GM19324 (cell line): ENCODE data around the gene P3H2.
A peak's percentile ranks its signal among the peaks of the same experiment; 100 is the strongest.

ENCODE experiments used
- ATAC-seq: cut with Tn5 transposase; IDR thresholded peaks from one replicate; pipeline ENCODE4 v1.9.1; 2021; ENCODE audit warnings: mild to moderate bottlenecking, moderate library complexity; ENCODE audit not compliant: unreplicated experiment, low FRiP score

The P3H2 gene

GRCh38 chr3:190125436-190126068 lies 4.9 kb upstream of the P3H2 start:
- ATAC-seq, result no peak

DNA sequence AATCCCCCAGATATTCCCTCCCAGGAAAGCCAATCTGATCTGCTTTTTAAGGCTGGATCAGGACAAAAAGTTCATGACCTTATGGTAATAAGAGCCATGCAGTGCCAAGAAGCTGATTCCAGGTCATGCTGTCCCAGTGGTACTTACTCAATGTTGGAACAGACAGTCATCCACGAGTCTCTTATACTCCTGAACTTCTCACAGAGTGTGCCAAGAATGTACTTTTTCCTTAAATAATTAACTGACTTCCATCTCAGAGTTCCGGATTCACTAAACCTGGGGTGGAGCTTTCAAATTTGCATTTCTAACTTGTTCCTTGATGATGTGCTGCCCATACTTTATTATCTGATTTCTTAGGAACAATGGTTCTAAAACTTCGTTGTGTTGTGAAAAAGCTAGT lies 3.4 kb upstream of the P3H2 start:
- no peak for ATAC-seq

GRCh38 chr3:190122198-190122771 lies 1.6 kb upstream of the P3H2 start:
- no peak for ATAC-seq

DNA sequence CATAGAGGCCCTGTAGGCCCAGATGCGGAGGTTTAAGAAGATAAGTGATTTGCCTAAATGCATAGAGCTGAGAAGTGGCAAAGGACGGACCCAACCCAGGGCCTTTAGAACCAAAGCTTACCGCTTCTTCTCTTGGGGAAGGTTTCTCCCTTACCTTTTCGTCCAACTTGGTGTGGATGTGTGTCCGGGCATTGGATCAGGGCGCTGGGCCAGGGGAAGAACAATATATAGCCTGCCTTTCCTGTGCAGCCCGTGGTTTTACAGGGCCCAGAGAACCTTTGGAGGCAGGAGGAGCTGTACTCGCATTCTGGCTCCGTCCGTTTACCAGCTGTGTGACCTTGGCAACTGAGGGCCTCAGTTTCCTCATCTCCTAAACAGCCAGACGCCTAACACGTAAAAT lies 686 bp upstream of the P3H2 start:
- ATAC-seq, result no peak

GRCh38 chr3:190121061-190121377 lies 322 bp upstream of the P3H2 start:
- no peak for ATAC-seq

DNA sequence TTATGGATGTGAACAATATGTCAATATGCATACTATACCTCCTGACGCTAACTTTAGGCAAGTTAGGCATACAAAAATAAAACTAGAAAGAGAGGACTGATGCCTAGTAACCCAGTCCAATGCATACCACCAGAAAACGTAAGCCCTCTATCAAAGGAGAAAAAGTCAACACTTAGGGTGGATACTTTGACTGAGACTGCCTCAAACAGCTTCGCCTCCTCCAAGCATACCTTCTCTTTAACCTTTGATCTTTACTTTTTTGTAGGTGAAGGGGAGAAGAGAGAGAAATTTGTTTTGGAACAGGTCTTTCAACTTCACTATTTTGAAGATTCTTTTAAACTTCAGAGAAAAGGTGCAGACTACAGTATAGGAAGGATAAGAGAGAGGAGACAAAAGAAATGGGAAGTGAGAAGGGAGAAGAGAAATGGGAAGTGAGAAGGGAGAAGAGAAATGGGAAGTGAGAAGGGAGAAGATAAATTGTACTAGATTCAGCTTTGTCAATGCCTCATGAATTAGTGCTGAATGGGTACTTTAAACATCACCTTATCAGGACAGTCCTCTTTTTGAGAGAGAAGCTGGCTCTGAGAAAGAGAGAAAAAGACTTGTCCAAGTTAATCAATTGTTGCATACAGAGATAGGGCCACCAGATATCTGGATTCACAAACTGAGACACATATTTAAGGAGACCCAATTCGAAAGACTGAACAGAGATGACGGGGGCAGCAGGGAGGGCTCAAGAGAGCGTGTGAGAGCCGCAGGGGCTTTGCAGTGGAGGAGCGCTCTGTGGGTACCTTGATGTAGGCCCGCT lies 1.0 kb downstream of the P3H2 start:
- ATAC-seq, result peak; percentile 32

- no peak for ATAC-seq
These were observed 2.3 kb downstream of the P3H2 start for GRCh38 chr3:190118438-190118837.

DNA sequence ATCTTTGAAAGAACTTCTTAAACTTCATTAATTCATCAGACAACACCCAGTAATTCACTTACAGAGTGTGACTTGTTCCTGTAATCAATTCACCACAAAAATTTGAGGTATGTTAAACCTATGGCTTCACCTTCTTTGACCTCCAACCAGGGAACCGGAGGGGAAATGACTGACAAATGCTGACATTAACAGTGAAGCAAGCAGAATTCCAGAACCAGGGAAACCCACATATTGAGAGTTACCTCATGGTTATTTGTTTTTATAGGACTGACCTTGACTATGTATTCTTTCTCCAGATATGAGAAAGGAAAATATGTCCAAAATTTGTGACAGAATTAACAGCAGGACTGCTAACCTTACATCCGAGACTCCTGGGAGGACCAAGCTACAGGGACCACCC lies 2.7 kb downstream of the P3H2 start:
- ATAC-seq, result no peak

DNA sequence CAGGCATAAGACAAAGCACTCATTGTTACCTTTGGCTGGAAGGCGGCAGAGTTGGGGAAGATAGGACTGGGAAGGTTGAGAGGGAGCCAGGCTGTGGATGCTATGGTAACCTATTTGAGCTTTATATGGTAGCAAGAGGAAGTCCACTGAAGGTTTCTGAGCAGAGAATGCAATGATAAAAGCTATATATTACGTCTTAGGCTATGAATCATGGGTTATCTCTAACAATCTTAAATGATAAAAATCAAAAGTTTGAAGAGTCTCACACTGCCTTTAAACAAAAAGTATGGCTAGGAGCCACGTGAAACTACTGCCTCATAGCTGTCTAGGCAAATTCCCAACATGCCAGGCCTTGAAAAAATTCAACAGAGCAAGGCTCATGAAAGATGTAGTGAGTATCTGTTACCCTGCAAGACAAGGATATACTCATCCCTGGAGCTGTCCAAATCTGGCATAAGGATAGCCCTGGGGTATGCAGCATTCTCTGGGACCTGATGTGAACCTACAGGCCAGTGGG lies 4.1 kb downstream of the P3H2 start:
- ATAC-seq, result no peak

GRCh38 chr3:190110826-190111225 lies 9.9 kb downstream of the P3H2 start:
- ATAC-seq, result no peak

DNA sequence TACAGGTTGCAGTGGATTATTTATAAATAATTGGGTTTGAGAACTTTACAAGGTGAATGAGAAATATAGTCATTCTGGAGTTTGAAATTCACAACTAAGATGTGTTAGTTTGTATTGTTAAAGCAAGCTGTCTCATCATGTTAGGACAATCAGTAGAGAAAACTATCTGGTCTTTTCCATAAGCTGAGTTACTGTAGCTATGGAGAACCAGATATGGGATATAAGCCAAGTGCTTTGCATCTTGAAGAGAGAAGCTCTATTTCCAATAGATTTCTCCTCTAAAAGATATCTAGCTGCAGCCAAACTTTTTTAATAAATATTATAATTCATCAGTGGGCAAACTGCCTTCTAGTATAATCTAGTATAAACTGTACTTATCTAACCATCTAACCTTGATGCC lies 11.3 kb downstream of the P3H2 start:
- no peak for ATAC-seq

- ATAC-seq, result no peak
These were observed 11.9 kb downstream of the P3H2 start for GRCh38 chr3:190108804-190109203.

- no peak for ATAC-seq
These were observed 14.8 kb downstream of the P3H2 start for GRCh38 chr3:190105876-190106275.

DNA sequence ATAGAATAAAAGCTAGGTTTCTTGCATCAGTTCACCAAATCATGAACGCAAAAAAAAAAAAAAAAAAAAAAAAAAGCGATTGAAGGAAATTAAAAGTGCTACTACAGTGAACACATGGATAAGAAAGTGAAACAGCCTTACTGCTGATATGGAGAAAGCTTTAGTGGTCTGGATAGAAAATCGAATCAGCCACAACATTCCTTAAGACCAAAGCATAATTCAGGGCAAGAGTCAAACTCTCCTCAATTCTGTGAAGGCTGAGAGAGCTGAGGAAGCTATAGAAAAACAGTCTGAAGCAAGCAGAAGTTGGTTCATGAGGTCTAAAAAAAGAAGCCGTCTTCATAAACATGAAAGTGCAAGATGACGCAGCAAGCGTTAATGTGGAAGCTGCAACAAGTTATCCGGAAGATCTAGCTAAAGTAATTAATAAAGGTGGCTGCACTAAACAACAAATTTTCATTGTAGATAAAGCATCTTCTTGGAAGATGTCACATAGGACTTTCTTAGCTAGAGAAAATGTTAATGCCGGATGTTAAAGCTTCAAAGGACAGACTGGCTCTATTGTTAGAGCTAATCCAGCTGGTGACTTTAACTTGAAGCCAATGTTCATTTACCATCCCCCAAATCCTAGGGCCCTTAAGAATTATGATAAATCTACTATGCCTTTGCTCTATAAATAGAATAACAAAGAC lies 19.2 kb downstream of the P3H2 start:
- ATAC-seq, result no peak

- ATAC-seq, result no peak
These were observed 21.6 kb downstream of the P3H2 start for GRCh38 chr3:190099099-190099498.

DNA sequence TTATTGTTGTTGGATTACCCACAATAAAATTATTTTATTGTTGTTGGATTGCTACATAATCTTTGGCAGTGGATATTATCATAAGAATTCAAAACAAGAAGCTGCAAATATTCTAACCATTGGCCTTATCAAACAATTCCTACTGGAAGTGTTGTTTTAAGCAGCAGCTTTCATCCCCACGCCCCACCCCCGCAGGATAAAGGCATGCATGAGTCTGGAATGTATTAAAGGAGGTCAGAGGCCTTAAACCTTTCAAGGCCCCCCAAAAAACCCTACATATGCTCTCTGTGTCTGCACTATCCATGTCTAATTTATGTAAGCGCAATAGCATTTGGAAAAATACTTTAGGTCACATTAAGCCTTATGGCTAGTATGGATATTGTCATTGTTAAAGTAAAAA lies 23.1 kb downstream of the P3H2 start:
- no peak for ATAC-seq

DNA sequence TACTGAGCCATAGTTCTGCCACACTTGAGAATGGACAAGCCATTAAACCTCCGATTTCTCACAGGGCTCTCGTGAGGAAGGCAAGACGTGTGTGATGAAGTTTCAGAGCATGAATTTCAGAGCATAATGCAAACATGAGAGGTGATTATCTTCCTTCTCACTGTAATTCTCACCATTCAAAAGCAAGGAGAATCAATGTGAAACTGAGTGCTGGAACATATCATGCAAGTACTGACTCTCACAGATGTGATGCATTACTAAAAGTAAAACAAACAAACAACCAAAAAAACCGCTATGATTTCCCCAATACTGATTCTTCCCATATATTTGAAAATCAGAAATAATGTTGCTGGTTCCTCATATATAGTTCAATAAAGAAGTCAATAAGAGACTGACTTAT lies 23.7 kb downstream of the P3H2 start:
- ATAC-seq, result no peak

DNA sequence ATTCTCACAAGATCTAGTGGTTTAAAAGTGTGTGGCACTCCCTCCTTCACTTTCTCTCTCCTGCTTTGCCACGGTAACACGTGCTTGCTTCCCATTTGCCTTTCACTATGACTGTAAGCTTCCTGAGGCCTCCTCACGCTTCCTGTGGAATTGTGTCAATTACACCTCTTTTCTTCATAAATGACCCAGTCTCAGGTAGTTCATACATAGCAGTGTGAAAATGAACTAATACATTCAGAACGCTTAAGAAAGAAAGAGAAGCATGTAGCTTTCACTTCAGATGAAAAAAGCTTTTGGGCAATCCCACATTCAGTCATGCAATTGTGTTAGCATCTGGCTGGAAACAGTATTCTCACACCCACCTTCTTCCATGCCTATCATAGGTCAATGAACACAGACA lies 24.4 kb downstream of the P3H2 start:
- ATAC-seq, result no peak

GRCh38 chr3:190094160-190094718 lies 26.5 kb downstream of the P3H2 start:
- ATAC-seq, result no peak

- ATAC-seq, result no peak
These were observed 28.4 kb downstream of the P3H2 start for GRCh38 chr3:190092250-190092649.

DNA sequence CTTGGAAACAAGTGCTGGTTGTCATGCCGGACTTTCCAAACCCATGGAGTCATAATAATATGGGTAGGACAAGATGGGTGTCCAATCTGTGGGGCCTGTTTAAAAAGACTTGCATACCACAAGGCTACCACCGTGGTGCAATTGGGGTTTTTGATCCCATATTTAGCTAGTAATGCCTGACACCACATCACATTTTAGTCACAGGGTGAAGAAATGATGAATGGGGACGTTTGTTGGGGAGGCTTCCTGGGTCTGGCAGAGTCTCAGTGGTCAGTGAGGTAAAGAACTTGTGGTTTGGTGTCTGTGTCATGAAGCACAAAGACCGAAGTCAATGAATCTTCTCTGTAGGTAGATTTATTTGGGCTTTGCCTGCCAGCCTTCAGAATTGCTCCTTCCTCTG lies 31.0 kb downstream of the P3H2 start:
- no peak for ATAC-seq
